GM12892 (cell line): Measurements from ENCODE around the gene NUP188.

ENCODE experiments used
- POLR2A ChIP-seq: IDR thresholded peaks from 2 replicates; pipeline ENCODE4 v1.6.1; 2011; ENCODE audit warnings: low read depth, low read length, control low read depth
- TAF1 ChIP-seq: IDR thresholded peaks from 2 replicates; pipeline ENCODE4 v1.6.1; 2011; ENCODE audit warnings: low read depth, mild to moderate bottlenecking, control low read depth, low read length, borderline replicate concordance

DNA sequence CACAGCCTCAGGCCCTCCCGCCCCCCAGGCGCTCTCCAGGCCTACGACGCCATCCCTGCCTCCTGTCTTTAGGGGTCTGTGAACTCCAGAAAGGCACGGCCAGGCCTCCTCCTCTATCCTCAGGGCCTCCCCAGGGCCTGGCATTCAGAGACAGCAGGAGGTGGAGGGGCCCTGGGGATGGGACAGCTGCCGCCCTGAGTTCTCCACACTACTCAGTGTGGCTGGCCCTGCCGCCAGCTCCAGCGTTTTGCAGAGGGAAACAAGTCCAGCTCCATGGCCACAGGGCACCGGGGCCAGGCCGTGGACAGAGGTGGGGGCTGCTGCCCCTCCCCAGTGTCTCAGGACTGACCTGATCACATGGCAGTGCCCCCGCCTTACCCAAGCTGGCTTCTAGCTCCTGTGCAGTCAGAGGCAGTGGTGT, 64.3 kb downstream of the NUP188 start:
- no peak for TF ChIP-seq POLR2A
- TF ChIP-seq TAF1, result no peak
